B cell (primary cell): ENCODE results near the gene KRTAP5-9. TPM values are rescaled to one million over a fixed set of nuclear protein-coding genes. Genes with fewer than 3 reads are reported as not detected.
"Not testable (repeated sequence)": the region's sequence is repeated elsewhere in the genome, so short reads cannot be mapped to it uniquely, and the experiment has no call there.

Experiments used
- ATAC-seq: fragments of 200-7000 bp; cut with Tn5 transposase; one replicate; pipeline ENCODE4 v1.10.0; 2021; ENCODE audit warnings: low read depth, mild to moderate bottlenecking, moderate number of reproducible peaks, moderate library complexity
- CTCF ChIA-PET: fragments of 350-600 bp; sonication (Branson Sonifier 250); formaldehyde crosslinking; loops from one replicate; lab custom pipeline; 2021; ENCODE audit warnings: antibody characterized with exemption, inconsistent platforms; lab: Charles Lee
- POLR2A ChIA-PET: fragments of 350-600 bp; sonication (Branson Sonifier 250); formaldehyde crosslinking; loops from one replicate; lab custom pipeline; 2021; ENCODE audit warnings: antibody characterized with exemption; lab: Charles Lee
- DNase-seq: peaks from one replicate; pipeline ENCODE4 v3.0.0; 2013
- H2AFZ ChIP-seq: 2 replicates; pipeline ENCODE4 v1.6.1; 2012; ENCODE audit warnings: mild to moderate bottlenecking, low read depth, low read length; ENCODE audit not compliant: insufficient read depth, poor library complexity, severe bottlenecking
- H3K27ac ChIP-seq, 2 donors: 1 replicate in 1 of 2; 2 replicates in 1 of 2; pipeline ENCODE4 v1.5.1; 2012 to 2013; ENCODE audit warnings: low read length in 2 of 2, mild to moderate bottlenecking in 2 of 2, moderate library complexity in 1 of 2
- H3K27me3 ChIP-seq, 4 experiments: fragments of 200-600 bp in 1 of 4; sonication (generic) in 1 of 4; replicated peaks in 1 of 4; 1 replicate in 2 of 4; 2 replicates in 2 of 4; pipeline versions ENCODE4 v1.6.1 to v1.7.0; 2013 to 2016; ENCODE audit warnings: low read length in 3 of 4, mild to moderate bottlenecking in 2 of 4, mixed read lengths in 1 of 4, moderate library complexity in 1 of 4; ENCODE audit not compliant: insufficient read depth in 4 of 4, control insufficient read depth in 3 of 4; ENCODE audit errors: control extremely low read depth in 1 of 4
- H3K36me3 ChIP-seq, 2 experiments: replicated peaks in 1 of 2; 1 replicate in 1 of 2; 2 replicates in 1 of 2; pipeline versions ENCODE4 v1.6.1 to v1.7.1; 2013; ENCODE audit warnings: low read length in 1 of 2; ENCODE audit not compliant: insufficient read depth in 2 of 2, control insufficient read depth in 1 of 2; ENCODE audit errors: control extremely low read depth in 1 of 2, extremely low read depth in 1 of 2
- H3K4me1 ChIP-seq, 2 donors: fragments of 200-600 bp in 1 of 2; sonication (generic) in 1 of 2; 1 replicate in 1 of 2; 2 replicates in 1 of 2; pipeline versions ENCODE4 v1.5.1 to v1.6.1; 2013 to 2017; ENCODE audit warnings: low read length in 2 of 2; ENCODE audit not compliant: control insufficient read depth in 2 of 2, insufficient read depth in 2 of 2
- H3K4me2 ChIP-seq: replicated peaks from 2 replicates; pipeline ENCODE3; 2012; ENCODE audit warnings: mild to moderate bottlenecking, low read depth, low read length; ENCODE audit not compliant: poor library complexity, severe bottlenecking
- H3K4me3 ChIP-seq, 5 experiments: fragments of 200-600 bp in 1 of 5; sonication (generic) in 1 of 5; 1 replicate in 3 of 5; 2 replicates in 2 of 5; pipeline versions ENCODE4 v1.5.1 to v1.7.0; 2011 to 2016; ENCODE audit warnings: low read length in 4 of 5, mild to moderate bottlenecking in 4 of 5, low read depth in 2 of 5, control low read depth in 1 of 5, moderate library complexity in 1 of 5; ENCODE audit not compliant: insufficient read depth in 1 of 5; ENCODE audit errors: control extremely low read depth in 1 of 5, extremely low read depth in 1 of 5
- H3K79me2 ChIP-seq: fragments of 200-600 bp; sonication (generic); one replicate; pipeline ENCODE4 v1.6.0; 2016; ENCODE audit warnings: low read length; ENCODE audit not compliant: control insufficient read depth, insufficient read depth
- H3K9ac ChIP-seq: fragments of 200-600 bp; sonication (generic); 2 replicates; pipeline ENCODE4 v1.6.1; 2017; ENCODE audit warnings: mild to moderate bottlenecking, low read length, moderate library complexity
- H3K9me3 ChIP-seq, 3 donors: one replicate each; pipeline versions ENCODE4 v1.6.1 to v1.7.1; 2013; ENCODE audit warnings: low read length in 2 of 3; ENCODE audit not compliant: control insufficient read depth in 2 of 3, insufficient read depth in 1 of 3; ENCODE audit errors: control extremely low read depth in 1 of 3
- H4K20me1 ChIP-seq: 2 replicates; pipeline ENCODE4 v1.6.0; 2012; ENCODE audit warnings: mild to moderate bottlenecking, low read length; ENCODE audit not compliant: insufficient read depth, control insufficient read depth, poor library complexity, severe bottlenecking
- H3K27ac Mint-ChIP-seq: one replicate; pipeline ENCODE4 v1.8.0; 2021; ENCODE audit warnings: mixed read lengths
- H3K27me3 Mint-ChIP-seq: one replicate; pipeline ENCODE4 v1.8.0; 2021; ENCODE audit warnings: mixed read lengths
- H3K4me1 Mint-ChIP-seq: one replicate; pipeline ENCODE4 v1.8.0; 2021; ENCODE audit warnings: mixed read lengths
- H3K4me3 Mint-ChIP-seq: one replicate; pipeline ENCODE4 v1.8.0; 2021; ENCODE audit warnings: mixed read lengths
- H3K9me3 Mint-ChIP-seq: one replicate; pipeline ENCODE4 v1.8.0; 2022; ENCODE audit warnings: mixed read lengths; ENCODE audit not compliant: insufficient read depth
- EZH2 ChIP-seq: IDR thresholded peaks from 2 replicates; pipeline ENCODE4 v1.6.1; 2012; ENCODE audit warnings: borderline replicate concordance, low read depth, mild to moderate bottlenecking, moderate library complexity, low read length; ENCODE audit not compliant: insufficient read depth, poor library complexity, severe bottlenecking
- WGBS: methylation state at CpG from one replicate; pipeline ENCODE4 v1.1.5; 2013; ENCODE audit warnings: missing lambda C conversion rate; ENCODE audit not compliant: insufficient coverage; 5-methylcytosine and 5-hydroxymethylcytosine counted together
- intact Hi-C: fragments of 100-400 bp; cut with micrococcal nuclease; formaldehyde crosslinking; loops from one replicate; pipeline ENCODE4 v1.10.0; 2022
- polyA plus RNA-seq: library from polyadenylated mRNA; depleted of rRNA; stranded (reverse); fragments of >200 nt; gene quantifications from 2 replicates; pipeline ENCODE4 v1.2.3, GENCODE V29; 2012
- total RNA-seq, 2 donors: library from RNA; stranded (reverse); fragments of 120-200 nt in 1 of 2; gene quantifications; 1 replicate in 1 of 2; 2 replicates in 1 of 2; pipeline versions ENCODE4 v1.2.3 to v1.2.4, GENCODE V29; 2013 to 2022
- TF ChIP-seq, protein P1 (sequence below): fragments of 200-600 bp; IDR thresholded peaks from one replicate; pipeline ENCODE4 v1.8.0; 2022; ENCODE audit warnings: antibody characterized with exemption, mild to moderate bottlenecking

Gene KRTAP5-9
- total and polyA plus RNA-seq, 2 donors (not counting 1 experiment from before 2014, with no cell fraction given), result 0.34 to 0.95 TPM

DNA sequence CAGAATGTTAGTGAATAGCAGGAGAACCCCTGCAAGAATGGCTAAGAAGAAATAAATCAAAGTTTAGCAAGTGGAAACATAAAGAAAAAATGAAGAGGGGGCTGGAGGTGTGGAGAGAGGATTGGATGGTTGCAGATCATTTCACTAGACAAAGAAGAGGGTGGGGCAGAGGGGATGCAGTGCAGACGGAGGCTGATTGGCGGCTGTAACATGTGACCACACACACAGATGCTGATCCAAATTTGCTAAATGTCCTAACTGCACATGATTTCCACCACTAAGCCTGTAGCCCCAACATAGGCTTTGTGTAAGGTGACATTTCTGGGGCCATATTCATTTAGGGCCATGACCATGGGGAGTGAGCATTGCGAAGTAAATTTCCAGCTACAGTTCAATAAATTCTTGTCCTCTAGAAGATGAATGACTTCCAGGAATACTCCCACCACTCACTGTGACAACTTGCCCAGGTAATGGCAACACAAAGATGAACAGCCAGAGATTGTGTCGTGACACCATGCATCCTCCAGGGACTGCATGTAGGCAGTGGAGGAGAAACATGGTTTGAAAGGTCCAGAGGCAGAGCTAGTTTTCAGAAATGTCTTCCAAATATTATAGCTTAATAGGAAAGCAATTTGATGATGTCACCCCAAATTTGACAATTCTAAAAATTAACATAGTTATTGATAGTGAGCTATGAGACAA, 27.7 kb downstream of the KRTAP5-9 start:
- Histone ChIP-seq H2AFZ (no peak overlapping the region), H3K79me2 (no peaks in the 10 kb centered on the region)

DNA sequence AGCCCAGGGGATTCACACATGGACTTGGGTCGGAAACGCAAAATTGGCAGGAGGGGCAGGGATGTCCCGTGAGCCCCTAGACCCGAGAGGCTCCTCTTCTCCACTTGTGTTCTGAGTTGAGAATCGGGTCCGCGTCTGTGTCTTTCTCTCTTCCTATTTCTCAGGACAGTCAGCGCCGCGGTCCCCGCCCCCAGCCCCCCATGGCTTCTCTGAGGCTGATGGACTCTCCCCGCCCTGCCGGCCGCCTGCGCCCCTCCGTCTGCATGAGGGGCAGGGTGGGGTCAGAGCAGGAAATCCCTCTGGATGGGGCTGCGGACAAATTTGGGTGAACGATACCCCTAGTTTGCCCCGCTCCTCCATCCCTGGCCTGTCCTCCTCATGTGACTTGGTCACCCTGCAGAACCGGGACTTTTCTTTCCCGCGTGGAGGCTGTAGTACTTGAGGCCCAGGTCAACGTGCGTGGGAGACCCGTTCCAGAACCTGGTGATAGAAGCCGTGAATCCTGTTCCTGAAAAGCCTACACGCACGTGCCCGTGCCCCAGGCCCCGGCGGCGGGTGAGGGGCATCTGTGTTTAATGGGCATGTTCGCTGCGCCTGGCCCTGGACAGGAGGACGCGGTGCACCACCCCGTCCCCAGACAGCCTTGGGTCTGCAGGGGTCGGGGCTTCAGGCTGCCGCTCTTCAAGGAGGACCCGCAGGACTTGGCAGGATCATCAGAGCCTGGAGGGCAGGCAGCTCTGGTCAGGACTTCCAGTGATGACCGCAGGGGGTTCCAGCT, 28.7 kb downstream of the KRTAP5-9 start:
- H3K4me2 ChIP-seq, H2AFZ ChIP-seq, H3K9me3 ChIP-seq, CTCF ChIA-PET, intact Hi-C loops, H3K4me3 Mint-ChIP-seq, H3K79me2 ChIP-seq, POLR2A ChIA-PET, H3K27me3 ChIP-seq, ATAC-seq, H3K27ac ChIP-seq, H3K4me3 ChIP-seq, DNase-seq, H4K20me1 ChIP-seq, H3K36me3 ChIP-seq, H3K9ac ChIP-seq, H3K4me1 Mint-ChIP-seq, H3K9me3 Mint-ChIP-seq, H3K4me1 ChIP-seq, H3K27ac Mint-ChIP-seq: not testable (repeated sequence)
- 88% methylated on average over 25 of the region's 41 CpGs for WGBS
- peaks cover 22% of the 10 kb centered on the region for H3K27me3 Mint-ChIP-seq

More for the DNA sequence above, 27.7 kb downstream of the KRTAP5-9 start:
- TF ChIP-seq, protein P1, sequence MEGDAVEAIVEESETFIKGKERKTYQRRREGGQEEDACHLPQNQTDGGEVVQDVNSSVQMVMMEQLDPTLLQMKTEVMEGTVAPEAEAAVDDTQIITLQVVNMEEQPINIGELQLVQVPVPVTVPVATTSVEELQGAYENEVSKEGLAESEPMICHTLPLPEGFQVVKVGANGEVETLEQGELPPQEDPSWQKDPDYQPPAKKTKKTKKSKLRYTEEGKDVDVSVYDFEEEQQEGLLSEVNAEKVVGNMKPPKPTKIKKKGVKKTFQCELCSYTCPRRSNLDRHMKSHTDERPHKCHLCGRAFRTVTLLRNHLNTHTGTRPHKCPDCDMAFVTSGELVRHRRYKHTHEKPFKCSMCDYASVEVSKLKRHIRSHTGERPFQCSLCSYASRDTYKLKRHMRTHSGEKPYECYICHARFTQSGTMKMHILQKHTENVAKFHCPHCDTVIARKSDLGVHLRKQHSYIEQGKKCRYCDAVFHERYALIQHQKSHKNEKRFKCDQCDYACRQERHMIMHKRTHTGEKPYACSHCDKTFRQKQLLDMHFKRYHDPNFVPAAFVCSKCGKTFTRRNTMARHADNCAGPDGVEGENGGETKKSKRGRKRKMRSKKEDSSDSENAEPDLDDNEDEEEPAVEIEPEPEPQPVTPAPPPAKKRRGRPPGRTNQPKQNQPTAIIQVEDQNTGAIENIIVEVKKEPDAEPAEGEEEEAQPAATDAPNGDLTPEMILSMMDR, result no peak
- TF ChIP-seq EZH2, result no peak
- H3K4me2 ChIP-seq, result no peak overlapping the region
- Mint-ChIP-seq H3K27me3 (peaks cover 15% of the 10 kb centered on the region), H3K9me3 (no peaks in the 10 kb centered on the region), H3K4me3 (no peak overlapping the region), H3K27ac (no peak overlapping the region), H3K4me1 (peaks cover 3% of the 10 kb centered on the region)
- H3K27ac ChIP-seq, result no peak overlapping the region
- ChIA-PET POLR2A (no interaction called here), CTCF (no interaction called here)
- DNase-seq, result no peak
- H3K27me3 ChIP-seq, result peaks cover 0 to 5% (median 0%) of the 10 kb centered on the region in 4 experiments
- H3K9me3 ChIP-seq, result no peaks in the 10 kb centered on the region
- intact Hi-C loops, result no loop called here
- H3K4me1 ChIP-seq, result peaks cover 0 to 2% of the 10 kb centered on the region in 2 donors
- ATAC-seq, result no peak
- H4K20me1 ChIP-seq, result no peaks in the 10 kb centered on the region
- no peaks in the 10 kb centered on the region for H3K36me3 ChIP-seq
- H3K9ac ChIP-seq, result no peak overlapping the region
- WGBS, result no CpG with 5 or more reads among the region's 4 CpGs
- H3K4me3 ChIP-seq, result no peak overlapping the region
